HG02973 (cell line): ENCODE data around the gene ATAD3B.
A peak's percentile ranks its signal among the peaks of the same experiment; 100 is the strongest.
"Not testable (repeated sequence)": the region's sequence is repeated elsewhere in the genome, so short reads cannot be mapped to it uniquely, and the experiment has no call there.

Experiments
- ATAC-seq: cut with Tn5 transposase; IDR thresholded peaks from one replicate; pipeline ENCODE4 v1.9.1; 2021; ENCODE audit warnings: moderate library complexity; ENCODE audit not compliant: unreplicated experiment

Gene ATAD3B

DNA sequence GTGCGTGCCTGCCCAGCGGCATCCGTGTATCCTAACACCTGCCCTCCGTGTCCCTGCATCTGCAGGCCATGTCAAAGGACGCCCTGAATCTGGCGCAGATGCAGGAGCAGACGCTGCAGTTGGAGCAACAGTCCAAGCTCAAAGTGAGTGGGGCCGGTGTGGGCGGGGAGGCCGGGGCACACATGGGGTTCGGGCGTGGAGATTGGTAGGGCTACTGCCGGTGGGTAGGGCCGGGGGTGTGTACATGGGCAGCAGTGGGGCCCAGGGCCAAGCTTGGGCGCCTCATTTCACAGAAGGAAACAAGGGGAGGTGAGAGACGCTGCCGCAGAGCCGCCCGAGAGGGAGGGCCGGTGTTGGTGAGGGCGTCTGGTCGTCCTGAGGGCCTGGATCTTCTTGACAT lies 20.9 kb upstream of the ATAD3B start:
- ATAC-seq, result not testable (repeated sequence)

DNA sequence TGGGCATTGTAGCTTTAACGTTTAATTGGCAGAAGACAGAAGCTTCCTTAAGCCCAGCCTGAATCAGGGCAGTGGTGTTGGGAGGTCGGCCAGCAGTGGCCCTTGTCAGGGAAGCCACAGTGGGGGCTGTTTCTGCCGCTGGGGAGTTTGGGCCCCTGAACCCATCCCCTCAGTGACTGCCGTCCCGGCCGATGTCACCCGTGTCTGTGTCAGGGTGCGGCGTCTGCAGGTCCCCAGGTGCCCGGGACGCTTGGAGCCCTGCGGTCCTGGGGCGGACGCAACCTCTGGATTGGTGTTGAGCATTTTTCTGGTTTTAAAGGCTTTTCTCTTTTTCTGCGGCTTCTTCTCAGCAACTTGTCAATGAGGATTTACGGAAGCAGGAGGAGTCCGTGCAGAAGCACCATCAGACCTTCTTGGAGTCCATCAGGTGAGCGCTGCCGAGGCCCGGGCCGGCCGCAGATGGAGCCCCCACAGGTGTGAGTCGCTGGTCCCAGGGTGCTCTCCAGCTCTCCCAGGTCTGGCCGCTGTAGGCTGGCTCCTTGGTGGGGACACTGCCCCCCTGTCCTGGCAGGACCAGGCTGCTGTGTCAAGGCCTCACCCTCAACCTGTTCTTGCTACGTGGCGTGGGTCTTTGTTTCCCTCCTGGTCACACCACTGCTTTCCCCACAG lies 19.7 kb upstream of the ATAD3B start:
- ATAC-seq, result no peak

DNA sequence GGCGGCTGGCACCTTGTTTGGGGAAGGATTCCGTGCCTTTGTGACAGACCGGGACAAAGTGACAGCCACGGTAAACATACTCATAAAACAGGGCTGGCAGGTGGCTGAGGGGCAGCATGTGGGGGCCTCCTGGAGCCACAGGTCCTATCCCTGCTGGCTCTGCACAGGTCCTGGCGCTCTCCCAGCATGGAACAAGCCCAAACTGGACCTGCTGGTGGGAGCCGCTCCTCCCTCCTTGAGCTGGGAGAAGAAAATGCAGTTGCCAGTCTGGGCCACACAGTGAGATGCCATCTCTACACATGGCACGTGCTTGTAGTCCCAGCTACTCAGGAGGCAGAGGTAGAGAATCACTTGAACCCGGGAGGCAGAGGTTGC lies 19.2 kb upstream of the ATAD3B start:
- ATAC-seq, result not testable (repeated sequence)

DNA sequence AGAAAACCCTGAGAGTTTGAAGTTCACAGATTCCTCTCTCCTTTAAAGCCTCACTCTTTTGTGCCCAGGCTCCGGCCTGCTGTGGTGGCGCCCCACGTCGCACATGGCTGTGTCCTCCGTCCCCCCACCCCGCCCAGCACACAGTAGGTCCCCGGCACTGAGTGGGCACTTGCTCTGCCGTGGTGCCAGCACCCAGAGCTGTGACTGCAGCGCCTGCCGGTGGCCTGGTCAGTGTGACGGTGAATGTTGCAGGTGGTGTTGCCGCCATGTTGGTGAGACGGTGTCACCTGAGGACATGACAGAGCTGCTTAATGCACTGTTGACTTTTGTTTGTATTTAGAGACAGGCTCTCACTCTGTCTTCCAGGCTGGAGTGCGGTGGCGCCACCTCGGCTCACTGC lies 18.7 kb upstream of the ATAD3B start:
- ATAC-seq, result no peak

DNA sequence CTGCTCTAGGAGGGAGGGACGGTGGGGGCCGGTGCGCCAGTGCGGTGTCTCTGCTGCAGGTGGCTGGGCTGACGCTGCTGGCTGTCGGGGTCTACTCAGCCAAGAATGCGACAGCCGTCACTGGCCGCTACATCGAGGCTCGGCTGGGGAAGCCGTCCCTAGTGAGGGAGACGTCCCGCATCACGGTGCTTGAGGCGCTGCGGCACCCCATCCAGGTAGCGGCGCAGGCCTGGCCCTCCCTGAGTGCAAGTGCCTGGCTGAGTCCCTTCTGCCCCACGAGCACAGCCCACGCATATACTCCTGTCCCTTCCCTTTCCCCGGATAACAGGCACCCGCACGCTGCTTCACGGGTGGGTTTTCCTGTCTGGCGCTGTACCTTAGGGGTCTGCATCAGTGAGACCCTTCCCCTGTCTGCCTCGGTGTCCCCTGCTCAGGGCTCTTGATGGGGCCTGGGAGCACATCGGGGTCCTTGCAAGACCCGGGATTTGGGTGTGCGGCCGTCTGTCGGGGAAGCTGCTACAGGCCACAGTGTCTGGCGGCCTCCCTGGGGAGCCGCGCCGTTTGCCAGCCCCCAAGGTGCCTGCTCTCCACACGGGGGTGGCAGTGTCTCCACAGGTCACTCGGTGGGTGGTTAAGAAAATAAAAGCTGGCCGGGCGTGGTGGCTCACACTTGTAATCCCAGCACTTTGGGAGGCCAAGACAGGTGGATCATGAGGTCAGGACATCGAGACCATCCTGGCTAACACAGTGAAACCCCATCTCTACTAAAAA lies 17.1 kb upstream of the ATAD3B start:
- not testable (repeated sequence) for ATAC-seq

DNA sequence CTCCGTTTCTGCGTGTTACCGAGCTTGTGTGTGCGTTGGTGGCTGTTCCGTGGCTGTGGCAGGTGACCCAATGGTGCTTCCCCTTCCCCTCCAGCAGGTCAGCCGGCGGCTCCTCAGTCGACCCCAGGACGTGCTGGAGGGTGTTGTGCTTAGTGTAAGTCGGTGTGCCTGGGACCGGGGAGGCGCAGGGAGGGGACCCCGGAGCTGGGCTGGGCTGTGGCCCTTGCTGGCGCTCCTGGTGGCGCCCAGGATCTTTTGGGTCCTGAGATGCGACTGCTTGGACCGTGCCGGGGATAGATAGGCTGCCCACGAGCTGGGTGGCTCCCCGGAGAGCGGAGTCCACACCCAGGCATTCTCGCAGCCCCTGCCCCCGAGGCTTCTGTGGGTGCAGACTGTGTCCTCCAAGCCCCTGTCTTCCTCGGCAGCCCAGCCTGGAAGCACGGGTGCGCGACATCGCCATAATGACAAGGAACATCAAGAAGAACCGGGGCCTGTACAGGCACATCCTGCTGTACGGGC lies 16.1 kb upstream of the ATAD3B start:
- ATAC-seq, result no peak

DNA sequence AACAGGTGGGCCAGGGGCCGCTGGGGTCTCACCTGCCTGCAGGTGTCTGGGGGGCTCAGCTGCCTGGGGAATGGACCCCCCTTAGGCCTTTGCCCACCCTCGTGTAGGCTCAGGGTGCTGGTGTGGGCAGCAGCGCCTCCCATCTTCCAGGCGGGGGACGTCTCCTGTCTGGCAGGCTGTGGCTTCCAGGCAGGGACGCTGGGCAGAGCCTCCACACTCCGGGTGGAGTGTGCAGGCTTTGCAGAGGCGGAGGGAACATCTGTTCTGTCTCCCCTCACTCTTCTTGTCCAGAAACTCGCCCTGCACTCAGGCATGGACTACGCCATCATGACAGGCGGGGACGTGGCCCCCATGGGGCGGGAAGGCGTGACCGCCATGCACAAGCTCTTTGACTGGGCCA lies 15.6 kb upstream of the ATAD3B start:
- ATAC-seq, result not testable (repeated sequence)

DNA sequence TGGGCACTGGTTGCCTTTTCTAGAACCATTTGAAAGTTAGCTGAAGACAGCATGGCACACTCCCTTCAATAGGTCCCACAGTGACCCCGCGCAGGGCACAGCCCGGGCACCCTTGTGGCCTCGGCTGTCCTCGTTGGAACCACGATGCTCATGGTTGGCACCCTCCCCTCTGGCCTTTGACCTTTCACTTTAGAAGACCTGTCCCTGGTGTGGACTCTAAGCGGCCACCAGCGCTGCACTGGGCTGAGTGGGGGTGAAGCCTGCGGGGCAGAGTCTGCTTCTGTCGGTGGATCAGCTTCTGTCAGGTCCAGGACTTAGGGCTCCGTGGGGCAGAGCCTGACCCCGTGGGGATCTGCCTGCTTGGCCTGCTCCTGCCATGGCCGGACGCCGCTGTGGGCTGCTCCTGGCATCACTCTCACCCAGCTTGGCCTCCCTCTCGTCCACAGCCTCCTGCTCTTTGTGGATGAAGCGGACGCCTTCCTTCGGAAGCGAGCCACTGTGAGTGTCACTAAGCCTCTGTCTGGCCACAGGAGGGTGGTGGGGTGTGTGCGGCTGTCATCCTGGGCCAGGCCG lies 14.8 kb upstream of the ATAD3B start:
- not testable (repeated sequence) for ATAC-seq

DNA sequence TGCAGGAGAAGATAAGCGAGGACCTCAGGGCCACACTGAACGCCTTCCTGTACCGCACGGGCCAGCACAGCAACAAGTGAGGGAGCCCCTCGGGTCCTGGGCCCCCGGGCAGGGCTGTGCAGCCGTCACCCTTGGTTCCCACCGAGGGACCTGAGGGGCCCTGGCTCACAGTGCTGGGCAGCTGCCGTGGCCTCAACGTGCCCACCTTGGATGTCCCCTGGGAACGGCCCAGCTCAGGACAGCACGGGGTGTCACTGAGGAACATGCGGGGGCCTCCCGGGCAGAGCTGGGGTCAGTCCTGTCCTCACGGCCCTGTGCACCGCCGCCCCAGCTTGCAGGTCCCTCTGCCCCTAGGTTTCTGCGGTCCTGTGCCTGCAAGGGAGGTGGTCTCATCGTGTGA lies 12.4 kb upstream of the ATAD3B start:
- not testable (repeated sequence) for ATAC-seq

DNA sequence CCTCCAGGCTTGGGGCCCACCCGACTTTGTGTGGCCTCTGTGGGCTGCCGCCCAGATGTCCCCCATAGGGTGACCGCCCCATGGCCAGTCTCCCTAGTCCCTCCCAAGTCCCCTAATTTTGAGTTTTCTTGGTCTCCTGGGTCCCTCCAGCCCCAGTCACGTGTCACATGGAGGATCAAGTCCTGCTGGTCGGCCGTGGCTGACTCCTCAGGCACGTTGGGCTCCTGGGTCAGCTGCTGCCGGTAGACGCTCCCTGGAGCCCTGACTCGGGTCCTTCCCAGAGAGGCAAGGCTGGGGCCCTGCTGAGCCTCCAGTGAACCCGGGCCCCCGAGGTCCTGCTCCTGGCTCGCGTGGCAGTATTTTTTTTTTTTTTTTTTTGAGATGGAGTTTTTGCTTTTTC lies 11.9 kb upstream of the ATAD3B start:
- ATAC-seq, result not testable (repeated sequence)

DNA sequence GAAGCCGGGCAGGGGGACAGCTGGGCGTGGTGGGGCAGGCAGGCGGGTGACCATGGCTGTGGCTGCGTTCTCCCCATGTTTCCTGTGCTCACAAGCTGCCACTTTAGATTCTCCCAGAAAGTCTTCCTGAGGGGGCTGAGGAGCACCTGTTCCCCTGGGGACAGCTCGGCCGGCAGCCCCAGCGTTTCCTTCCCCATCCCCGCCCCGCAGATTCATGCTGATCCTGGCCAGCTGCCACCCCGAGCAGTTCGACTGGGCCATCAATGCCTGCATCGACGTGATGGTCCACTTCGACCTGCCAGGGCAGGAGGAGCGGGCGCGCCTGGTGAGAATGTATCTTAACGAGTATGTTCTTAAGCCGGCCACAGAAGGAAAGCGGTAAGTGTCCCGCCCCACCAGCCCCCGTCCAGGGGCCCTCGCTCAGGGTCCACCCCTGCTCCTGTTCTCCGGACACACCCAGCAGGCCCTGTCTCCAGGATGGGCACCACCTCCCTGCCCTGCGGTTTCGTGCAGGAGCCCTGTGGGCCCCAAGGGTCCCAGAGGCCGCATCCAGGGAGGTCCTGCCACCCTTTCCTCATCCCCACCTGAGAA lies 10.9 kb upstream of the ATAD3B start:
- no peak for ATAC-seq

DNA sequence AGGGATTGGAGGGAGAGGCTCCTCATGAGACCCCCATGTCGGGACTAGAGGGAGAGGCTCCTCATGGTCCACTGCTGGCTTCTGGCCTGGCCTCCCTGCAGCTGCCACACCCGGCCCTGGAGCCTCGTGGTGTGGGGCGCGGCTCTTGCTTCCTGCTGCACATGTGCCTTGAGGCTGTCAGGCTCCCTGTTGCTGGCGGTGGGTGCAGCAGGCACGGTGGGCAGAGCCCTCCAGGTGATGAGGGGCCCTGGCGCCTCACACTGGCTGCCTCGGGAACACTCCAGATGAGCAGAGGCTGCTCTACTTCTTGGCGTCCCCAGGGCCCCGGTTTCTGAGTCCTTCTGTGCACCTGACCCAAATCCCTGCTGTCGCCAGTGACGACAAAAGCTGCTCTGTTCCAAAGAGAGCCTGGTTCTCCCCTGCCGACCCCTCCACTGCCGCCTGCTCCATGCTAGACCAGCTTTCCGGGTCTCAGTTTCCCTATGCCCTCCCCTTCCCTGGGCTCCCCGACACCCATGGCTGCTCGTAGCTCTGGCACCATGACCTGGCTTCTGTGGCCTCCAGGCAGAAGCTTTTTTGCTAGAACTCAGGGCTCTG lies 9.7 kb upstream of the ATAD3B start:
- ATAC-seq, result no peak

DNA sequence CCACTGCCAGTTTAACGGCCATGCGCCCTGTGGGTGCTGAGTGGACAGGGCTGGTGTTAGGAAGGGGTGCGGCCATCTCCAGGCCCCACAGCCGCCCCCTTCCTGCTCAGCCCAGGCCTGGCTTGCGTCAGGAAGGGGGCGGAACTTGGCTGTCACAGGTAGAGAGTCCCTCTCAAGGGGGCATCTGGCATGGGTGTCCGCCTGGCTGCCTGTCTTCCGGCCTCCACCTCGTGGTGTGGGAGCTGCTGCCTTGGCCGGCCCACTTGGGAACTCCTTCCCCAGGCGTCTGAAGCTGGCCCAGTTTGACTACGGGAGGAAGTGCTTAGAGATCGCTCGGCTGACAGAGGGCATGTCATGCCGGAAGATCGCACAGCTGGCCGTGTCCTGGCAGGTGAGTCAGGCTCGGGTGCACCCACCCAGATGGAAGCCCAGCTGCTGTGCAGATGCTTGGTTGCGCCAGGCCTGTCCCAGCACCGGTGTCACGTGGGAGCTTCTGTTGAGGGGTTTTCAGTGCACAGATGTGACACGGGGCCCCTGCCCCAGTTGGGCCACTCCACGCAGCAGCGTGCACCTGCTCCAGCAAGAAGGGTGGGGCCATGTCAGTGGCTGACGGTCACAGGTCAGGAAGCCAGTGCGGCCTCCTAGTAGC lies 9.1 kb upstream of the ATAD3B start:
- ATAC-seq, result no peak

DNA sequence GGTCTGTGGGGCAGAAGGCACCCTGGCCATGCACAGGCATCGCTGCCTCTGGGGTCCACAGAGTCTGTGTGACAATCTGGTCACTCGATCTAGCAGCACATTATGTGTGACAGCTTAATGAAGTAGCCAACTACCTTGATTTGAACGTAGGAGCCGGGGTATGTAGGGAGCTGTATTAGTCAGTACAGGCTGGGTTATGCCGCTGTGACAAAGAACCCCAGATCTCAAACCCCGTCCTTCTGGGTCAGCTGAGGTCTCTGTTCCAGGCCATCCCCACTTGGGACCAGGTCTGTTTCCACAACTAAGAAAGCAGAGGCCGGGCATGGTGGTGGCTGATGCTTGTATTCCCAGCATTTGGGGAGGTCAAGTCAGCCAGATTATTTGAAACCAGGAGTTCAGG lies 8.3 kb upstream of the ATAD3B start:
- ATAC-seq, result no peak

DNA sequence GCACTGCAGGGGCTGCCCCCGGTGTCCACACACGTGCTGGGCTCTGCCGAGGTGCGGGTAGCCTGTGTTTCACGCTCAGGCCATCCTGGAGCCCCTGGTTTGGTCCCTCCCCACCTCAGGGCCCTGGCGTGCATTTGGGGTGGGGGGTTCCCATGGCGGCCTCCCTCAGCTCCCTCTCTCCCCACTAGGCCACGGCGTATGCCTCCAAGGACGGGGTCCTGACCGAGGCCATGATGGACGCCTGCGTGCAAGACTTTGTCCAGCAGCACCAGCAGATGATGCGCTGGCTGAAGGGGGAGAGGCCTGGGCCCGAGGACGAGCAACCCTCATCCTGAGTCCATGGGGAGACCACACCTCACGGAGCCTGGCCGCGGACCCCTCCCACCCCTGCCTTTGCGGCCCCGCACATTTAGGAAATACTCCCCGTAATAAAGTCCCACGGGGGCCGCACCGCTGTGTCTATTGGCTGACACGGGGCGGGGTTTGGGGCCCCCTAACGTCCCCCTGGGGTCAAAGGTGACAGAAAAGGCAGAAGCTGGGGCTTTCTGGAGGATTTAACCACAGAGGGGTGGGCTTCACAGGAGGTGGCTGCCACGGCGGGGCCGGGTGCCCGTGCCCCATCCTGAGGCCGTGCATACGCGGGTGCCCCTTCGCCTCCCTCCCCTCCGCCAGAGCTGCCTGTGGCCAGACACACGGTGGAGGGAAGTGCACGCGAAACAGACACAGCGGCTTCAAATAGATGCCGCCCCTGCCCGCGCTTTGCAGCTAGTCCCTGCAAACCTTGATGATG lies 3.2 kb upstream of the ATAD3B start:
- not testable (repeated sequence) for ATAC-seq

DNA sequence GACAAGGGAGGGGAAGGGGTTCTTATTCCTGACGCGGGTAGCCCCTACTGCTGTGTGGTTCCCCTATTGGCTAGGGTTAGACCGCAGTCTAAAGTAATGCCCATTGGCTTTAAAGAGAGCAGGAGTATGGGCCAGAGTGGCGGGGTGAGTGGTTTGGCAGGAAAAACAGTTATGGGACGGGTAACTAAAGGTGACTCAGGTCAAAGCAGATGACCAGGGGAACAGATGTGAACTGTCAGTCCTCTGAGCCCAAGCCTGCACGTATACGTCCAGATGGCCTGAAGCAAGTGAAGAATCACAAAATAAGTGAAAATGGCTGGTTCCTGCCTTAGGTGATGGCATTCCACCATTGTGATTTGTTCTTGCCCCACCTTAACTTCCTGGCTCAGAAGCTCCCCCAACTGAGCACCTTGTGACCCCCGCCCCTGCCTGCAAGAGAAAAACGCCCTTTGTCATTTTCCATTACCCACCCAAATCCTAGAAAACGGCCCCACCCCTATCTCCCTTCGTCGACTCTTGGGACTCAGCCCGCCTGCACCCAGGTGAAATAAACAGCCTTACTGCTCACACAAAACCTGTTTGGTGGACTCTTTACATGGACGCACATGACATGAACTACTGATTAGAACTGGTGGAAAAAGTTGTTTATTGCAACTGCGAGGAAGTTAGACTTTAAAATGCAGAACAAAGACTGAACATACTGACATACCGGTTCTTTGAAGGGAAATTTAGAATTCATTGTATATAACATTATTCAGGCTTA lies 758 bp upstream of the ATAD3B start:
- ATAC-seq, result no peak

DNA sequence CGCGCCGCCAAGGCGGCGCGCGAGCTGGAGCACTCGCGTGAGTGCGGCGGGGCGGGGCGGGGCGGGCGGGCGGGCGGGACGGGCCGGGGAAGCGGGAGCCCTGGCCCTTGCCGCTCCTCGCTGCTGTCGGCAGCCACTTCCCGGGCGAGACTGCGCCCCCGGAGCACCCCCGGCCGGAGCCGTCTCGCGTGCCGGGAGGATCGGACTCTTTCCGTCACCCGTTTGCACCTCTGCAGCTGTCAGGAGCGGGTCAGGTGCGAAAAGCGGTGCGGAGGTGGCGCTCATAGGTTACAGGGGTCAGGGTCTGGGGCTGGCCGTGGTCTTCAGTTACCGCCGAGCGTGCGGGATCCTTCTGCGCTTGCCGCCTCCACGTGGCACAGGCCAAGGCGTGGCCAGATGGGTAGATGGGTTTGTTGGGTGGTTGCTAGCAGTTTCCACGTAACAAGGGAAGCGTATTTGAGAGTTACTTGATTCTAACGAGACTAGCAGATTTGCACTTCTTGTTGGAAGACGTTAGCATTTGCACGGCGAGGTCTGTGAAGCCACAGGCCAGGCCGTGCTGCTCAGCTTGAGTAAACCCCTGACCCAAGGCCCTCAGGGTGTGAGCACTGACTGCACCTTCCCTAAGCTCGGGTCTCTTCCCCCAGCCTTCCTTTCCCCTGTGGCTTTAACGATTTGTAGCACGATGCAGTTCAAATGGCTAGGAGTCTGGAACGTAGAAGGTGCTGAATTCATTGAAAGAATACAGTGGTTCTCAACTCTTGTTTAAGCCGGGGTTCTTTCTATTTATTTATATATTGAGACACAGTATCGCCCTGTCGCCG lies 700 bp downstream of the ATAD3B start:
- ATAC-seq, result peak; percentile 26

DNA sequence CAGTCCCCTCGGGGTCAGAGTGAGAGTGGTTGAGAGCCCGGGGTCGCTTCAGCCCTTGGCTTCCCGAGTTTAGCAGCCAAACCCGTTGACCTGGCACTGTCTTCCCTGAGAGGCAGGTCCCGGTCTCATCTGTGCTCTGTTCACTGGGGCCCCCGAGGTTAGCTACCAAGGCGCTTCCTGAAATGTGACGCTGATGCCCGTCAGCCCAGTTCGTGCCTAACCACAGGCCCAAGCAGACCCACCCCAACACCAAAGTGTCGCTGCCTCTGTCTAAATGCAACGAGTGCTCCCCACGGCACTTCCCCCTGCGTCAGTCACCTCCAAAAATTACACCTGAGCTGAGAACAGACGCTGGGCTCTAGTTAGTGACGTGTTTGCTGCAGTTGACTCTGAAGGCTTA lies 4.4 kb downstream of the ATAD3B start:
- ATAC-seq, result not testable (repeated sequence)
